ENCODE results near the gene CLCN1. TPM values are rescaled to one million over a fixed set of nuclear protein-coding genes. Genes with fewer than 3 reads are reported as not detected.
A peak's percentile ranks its signal among the peaks of the same experiment; 100 is the strongest.

Gene CLCN1
- total and polyA plus RNA-seq, 2 of the 8 experiments (the other 6 are each of a cell fraction or from before 2014, with no cell fraction given): 0.36 to 0.41 TPM

- TF ChIP-seq, protein P1, sequence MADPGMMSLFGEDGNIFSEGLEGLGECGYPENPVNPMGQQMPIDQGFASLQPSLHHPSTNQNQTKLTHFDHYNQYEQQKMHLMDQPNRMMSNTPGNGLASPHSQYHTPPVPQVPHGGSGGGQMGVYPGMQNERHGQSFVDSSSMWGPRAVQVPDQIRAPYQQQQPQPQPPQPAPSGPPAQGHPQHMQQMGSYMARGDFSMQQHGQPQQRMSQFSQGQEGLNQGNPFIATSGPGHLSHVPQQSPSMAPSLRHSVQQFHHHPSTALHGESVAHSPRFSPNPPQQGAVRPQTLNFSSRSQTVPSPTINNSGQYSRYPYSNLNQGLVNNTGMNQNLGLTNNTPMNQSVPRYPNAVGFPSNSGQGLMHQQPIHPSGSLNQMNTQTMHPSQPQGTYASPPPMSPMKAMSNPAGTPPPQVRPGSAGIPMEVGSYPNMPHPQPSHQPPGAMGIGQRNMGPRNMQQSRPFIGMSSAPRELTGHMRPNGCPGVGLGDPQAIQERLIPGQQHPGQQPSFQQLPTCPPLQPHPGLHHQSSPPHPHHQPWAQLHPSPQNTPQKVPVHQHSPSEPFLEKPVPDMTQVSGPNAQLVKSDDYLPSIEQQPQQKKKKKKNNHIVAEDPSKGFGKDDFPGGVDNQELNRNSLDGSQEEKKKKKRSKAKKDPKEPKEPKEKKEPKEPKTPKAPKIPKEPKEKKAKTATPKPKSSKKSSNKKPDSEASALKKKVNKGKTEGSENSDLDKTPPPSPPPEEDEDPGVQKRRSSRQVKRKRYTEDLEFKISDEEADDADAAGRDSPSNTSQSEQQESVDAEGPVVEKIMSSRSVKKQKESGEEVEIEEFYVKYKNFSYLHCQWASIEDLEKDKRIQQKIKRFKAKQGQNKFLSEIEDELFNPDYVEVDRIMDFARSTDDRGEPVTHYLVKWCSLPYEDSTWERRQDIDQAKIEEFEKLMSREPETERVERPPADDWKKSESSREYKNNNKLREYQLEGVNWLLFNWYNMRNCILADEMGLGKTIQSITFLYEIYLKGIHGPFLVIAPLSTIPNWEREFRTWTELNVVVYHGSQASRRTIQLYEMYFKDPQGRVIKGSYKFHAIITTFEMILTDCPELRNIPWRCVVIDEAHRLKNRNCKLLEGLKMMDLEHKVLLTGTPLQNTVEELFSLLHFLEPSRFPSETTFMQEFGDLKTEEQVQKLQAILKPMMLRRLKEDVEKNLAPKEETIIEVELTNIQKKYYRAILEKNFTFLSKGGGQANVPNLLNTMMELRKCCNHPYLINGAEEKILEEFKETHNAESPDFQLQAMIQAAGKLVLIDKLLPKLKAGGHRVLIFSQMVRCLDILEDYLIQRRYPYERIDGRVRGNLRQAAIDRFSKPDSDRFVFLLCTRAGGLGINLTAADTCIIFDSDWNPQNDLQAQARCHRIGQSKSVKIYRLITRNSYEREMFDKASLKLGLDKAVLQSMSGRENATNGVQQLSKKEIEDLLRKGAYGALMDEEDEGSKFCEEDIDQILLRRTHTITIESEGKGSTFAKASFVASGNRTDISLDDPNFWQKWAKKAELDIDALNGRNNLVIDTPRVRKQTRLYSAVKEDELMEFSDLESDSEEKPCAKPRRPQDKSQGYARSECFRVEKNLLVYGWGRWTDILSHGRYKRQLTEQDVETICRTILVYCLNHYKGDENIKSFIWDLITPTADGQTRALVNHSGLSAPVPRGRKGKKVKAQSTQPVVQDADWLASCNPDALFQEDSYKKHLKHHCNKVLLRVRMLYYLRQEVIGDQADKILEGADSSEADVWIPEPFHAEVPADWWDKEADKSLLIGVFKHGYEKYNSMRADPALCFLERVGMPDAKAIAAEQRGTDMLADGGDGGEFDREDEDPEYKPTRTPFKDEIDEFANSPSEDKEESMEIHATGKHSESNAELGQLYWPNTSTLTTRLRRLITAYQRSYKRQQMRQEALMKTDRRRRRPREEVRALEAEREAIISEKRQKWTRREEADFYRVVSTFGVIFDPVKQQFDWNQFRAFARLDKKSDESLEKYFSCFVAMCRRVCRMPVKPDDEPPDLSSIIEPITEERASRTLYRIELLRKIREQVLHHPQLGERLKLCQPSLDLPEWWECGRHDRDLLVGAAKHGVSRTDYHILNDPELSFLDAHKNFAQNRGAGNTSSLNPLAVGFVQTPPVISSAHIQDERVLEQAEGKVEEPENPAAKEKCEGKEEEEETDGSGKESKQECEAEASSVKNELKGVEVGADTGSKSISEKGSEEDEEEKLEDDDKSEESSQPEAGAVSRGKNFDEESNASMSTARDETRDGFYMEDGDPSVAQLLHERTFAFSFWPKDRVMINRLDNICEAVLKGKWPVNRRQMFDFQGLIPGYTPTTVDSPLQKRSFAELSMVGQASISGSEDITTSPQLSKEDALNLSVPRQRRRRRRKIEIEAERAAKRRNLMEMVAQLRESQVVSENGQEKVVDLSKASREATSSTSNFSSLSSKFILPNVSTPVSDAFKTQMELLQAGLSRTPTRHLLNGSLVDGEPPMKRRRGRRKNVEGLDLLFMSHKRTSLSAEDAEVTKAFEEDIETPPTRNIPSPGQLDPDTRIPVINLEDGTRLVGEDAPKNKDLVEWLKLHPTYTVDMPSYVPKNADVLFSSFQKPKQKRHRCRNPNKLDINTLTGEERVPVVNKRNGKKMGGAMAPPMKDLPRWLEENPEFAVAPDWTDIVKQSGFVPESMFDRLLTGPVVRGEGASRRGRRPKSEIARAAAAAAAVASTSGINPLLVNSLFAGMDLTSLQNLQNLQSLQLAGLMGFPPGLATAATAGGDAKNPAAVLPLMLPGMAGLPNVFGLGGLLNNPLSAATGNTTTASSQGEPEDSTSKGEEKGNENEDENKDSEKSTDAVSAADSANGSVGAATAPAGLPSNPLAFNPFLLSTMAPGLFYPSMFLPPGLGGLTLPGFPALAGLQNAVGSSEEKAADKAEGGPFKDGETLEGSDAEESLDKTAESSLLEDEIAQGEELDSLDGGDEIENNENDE (IDR thresholded peaks at IDR 0.05; ENCODE audit: insufficient replicate concordance, low read length): no peak
- TF ChIP-seq, protein P2, sequence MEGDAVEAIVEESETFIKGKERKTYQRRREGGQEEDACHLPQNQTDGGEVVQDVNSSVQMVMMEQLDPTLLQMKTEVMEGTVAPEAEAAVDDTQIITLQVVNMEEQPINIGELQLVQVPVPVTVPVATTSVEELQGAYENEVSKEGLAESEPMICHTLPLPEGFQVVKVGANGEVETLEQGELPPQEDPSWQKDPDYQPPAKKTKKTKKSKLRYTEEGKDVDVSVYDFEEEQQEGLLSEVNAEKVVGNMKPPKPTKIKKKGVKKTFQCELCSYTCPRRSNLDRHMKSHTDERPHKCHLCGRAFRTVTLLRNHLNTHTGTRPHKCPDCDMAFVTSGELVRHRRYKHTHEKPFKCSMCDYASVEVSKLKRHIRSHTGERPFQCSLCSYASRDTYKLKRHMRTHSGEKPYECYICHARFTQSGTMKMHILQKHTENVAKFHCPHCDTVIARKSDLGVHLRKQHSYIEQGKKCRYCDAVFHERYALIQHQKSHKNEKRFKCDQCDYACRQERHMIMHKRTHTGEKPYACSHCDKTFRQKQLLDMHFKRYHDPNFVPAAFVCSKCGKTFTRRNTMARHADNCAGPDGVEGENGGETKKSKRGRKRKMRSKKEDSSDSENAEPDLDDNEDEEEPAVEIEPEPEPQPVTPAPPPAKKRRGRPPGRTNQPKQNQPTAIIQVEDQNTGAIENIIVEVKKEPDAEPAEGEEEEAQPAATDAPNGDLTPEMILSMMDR (IDR thresholded peaks at IDR 0.05; ENCODE audit: control extremely low read depth in 1 of 3, insufficient read depth in 1 of 3, low read depth in 1 of 3, low read length in 3 of 3): no peak
- TF ChIP-seq SIN3A (conservative IDR thresholded peaks at IDR 0.05 in 1 of 2, IDR thresholded peaks at IDR 0.05 in 1 of 2; ENCODE audit: low read depth in 1 of 2, low read length in 2 of 2) (peak in 1 of 2 experiments; percentile 47; a peak in 1 of 4 replicates), KDM4A (IDR thresholded peaks at IDR 0.05; ENCODE audit: low read depth, low read length, severe bottlenecking) (peak; percentile 81), RBBP5 (IDR thresholded peaks at IDR 0.05; ENCODE audit: borderline replicate concordance, low read depth, low read length) (peak; percentile 72), SIX5 (IDR thresholded peaks at IDR 0.05; ENCODE audit: low read depth, low read length) (no peak)
These were observed 46.5 kb downstream of the CLCN1 start, which contains the start of gene FAM131B (continued) for GRCh38 chr7:143362131-143363015.
